Upper lobe of left lung (tissue), 6 donors: ENCODE data around the gene CD200R1L. TPM values are rescaled to one million over a fixed set of nuclear protein-coding genes. Genes with fewer than 3 reads are reported as not detected.

Experiments used
- ATAC-seq, 2 donors: fragments of 200-7000 bp; cut with Tn5 transposase; one replicate each; pipeline ENCODE4 v1.9.1; 2022; ENCODE audit warnings: mild to moderate bottlenecking in 2 of 2, moderate library complexity in 2 of 2; ENCODE audit not compliant: low FRiP score in 2 of 2
- DNase-seq, 2 donors: peaks; one replicate each; pipeline ENCODE4 v3.0.0-alpha.2; 2019 to 2020
- H3K27ac ChIP-seq, 4 donors: fragments of 200-600 bp; sonication (generic); one replicate each; pipeline ENCODE4 v1.5.1; 2016 to 2019
- H3K27me3 ChIP-seq, 4 donors: fragments of 200-600 bp; sonication (generic); one replicate each; pipeline ENCODE4 v1.5.1; 2017 to 2019
- H3K36me3 ChIP-seq, 4 donors: fragments of 200-600 bp; sonication (generic); one replicate each; pipeline ENCODE4 v1.5.1; 2016 to 2019
- H3K4me1 ChIP-seq, 4 donors: fragments of 200-600 bp; sonication (generic); one replicate each; pipeline ENCODE4 v1.5.1; 2018 to 2019
- H3K4me3 ChIP-seq, 4 donors: fragments of 200-600 bp; sonication (generic); one replicate each; pipeline ENCODE4 v1.5.1; 2017 to 2019; ENCODE audit warnings: mild to moderate bottlenecking in 2 of 4, moderate library complexity in 1 of 4
- H3K9me3 ChIP-seq, 4 donors: fragments of 200-600 bp; sonication (generic); one replicate each; pipeline ENCODE4 v1.5.1; 2018 to 2019
- EP300 ChIP-seq, 4 donors: sonication (generic); formaldehyde crosslinking; IDR thresholded peaks; one replicate each; pipeline ENCODE4 v1.5.1; 2017; ENCODE audit warnings: antibody characterized with exemption in 4 of 4, control low read depth in 2 of 4
- POLR2A ChIP-seq, 4 donors: fragments of 450-650 bp; IDR thresholded peaks; one replicate each; pipeline ENCODE4 v1.5.1; 2016 to 2017; ENCODE audit warnings: antibody characterized with exemption in 4 of 4, mild to moderate bottlenecking in 2 of 4
- POLR2AphosphoS5 ChIP-seq, 2 donors: sonication (generic); formaldehyde crosslinking; IDR thresholded peaks; one replicate each; pipeline ENCODE4 v1.5.1; 2017; ENCODE audit warnings: antibody characterized with exemption in 2 of 2
- WGBS, 2 donors: methylation state at CpG; one replicate each; pipeline ENCODE4 v1.1.5; 2017 to 2018; 5-methylcytosine and 5-hydroxymethylcytosine counted together
- total RNA-seq, 6 donors: library from RNA; depleted of rRNA in 4 of 6; stranded (reverse); fragments of >200 nt in 4 of 6; gene quantifications; one replicate each; pipeline versions ENCODE4 v1.1.0 to v1.2.1, GENCODE V29; 2016 to 2021
- TF ChIP-seq, protein P1 (sequence below), 6 experiments: fragments of 450-650 bp in 4 of 6; fragments of 200-600 bp in 2 of 6; sonication (generic) in 2 of 6; IDR thresholded peaks; one replicate each; pipeline ENCODE4 v1.5.1; 2016 to 2019; ENCODE audit warnings: antibody characterized with exemption in 6 of 6
- donor health status: DM: no; HTN: no; CAD: no; lungs with moderate emphysema.
- donor health status: DM: no; HTN: yes; CAD: no; lungs with severe emphysema.

CD200R1L gene
- total RNA-seq, 6 donors from 2014 or later, result not detected

DNA sequence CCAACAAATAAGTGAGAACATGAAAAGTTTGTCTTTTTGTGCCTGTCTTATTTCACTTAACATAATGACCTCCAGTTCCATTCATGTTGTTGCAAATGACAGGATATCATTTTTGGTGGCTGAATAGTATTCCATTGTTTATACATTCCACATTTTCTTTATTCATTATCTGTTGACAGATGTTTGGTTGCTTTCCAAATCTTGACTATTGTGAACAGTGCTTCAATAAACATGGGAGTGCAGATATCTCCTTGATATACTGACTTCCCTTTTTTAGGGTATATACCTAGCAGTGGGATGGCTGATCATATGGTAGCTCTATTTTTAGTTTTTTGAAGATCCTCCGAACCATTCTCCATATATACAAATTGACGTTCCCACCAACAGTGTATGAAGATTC lies 19.1 kb upstream of the CD200R1L start:
- ATAC-seq (no peak), DNase-seq (no peak)
- Histone ChIP-seq H3K36me3 (no peaks in the 10 kb centered on the region), H3K9me3 (peaks cover 0 to 7% (median 5%) of the 10 kb centered on the region in 4 donors), H3K27me3 (no peaks in the 10 kb centered on the region), H3K4me1 (no peaks in the 10 kb centered on the region), H3K4me3 (no peak overlapping the region), H3K27ac (no peak overlapping the region)
- WGBS, 2 donors, result 40 to 74% methylated on average over 2 of the region's 2 CpGs
- TF ChIP-seq EP300 (IDR thresholded peaks at IDR 0.05) (no peak), POLR2A (IDR thresholded peaks at IDR 0.05) (no peak), POLR2AphosphoS5 (IDR thresholded peaks at IDR 0.05) (no peak)
- TF ChIP-seq, protein P1, sequence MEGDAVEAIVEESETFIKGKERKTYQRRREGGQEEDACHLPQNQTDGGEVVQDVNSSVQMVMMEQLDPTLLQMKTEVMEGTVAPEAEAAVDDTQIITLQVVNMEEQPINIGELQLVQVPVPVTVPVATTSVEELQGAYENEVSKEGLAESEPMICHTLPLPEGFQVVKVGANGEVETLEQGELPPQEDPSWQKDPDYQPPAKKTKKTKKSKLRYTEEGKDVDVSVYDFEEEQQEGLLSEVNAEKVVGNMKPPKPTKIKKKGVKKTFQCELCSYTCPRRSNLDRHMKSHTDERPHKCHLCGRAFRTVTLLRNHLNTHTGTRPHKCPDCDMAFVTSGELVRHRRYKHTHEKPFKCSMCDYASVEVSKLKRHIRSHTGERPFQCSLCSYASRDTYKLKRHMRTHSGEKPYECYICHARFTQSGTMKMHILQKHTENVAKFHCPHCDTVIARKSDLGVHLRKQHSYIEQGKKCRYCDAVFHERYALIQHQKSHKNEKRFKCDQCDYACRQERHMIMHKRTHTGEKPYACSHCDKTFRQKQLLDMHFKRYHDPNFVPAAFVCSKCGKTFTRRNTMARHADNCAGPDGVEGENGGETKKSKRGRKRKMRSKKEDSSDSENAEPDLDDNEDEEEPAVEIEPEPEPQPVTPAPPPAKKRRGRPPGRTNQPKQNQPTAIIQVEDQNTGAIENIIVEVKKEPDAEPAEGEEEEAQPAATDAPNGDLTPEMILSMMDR (IDR thresholded peaks at IDR 0.05), result no peak

DNA sequence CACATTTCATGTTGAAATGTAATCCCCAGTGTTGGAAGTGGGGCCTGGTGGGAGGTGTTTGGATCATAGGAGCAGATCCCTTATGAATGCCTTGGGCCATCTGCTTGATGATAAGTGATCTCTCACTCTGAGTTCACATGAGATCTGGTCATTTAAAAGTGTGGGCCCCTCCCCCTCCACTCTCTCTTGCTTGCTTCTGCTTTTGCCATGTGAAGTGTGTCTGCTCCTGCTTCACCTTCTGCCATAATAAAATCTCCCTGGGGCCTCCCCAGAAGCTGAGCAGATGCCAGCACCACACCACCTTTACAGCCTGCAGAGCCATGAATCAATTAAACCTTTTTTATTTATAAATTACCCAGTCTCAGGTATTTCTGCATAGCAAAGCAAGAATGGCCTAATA lies 14.2 kb upstream of the CD200R1L start:
- Histone ChIP-seq H3K36me3 (no peaks in the 10 kb centered on the region), H3K4me3 (no peak overlapping the region), H3K27me3 (no peaks in the 10 kb centered on the region), H3K27ac (no peak overlapping the region), H3K9me3 (no peaks in the 10 kb centered on the region), H3K4me1 (no peaks in the 10 kb centered on the region)
- DNase-seq (no peak), ATAC-seq (no peak)
- TF ChIP-seq, protein P1 (IDR thresholded peaks at IDR 0.05), result no peak
- TF ChIP-seq EP300 (IDR thresholded peaks at IDR 0.05), result no peak
- TF ChIP-seq POLR2AphosphoS5 (IDR thresholded peaks at IDR 0.05), result no peak
- no peak for TF ChIP-seq POLR2A (IDR thresholded peaks at IDR 0.05)

GRCh38 chr3:112858410-112859069 lies 11.9 kb upstream of the CD200R1L start:
- Histone ChIP-seq H3K4me3 (no peak overlapping the region), H3K4me1 (no peaks in the 10 kb centered on the region), H3K9me3 (no peaks in the 10 kb centered on the region), H3K36me3 (no peaks in the 10 kb centered on the region), H3K27ac (peak overlapping the region in 1 of 4 donors; percentile 0), H3K27me3 (no peaks in the 10 kb centered on the region)
- ATAC-seq (peak in 1 of 2 donors; percentile 86), DNase-seq (peak in 1 of 2 donors; percentile 34)
- WGBS, 2 donors, result 38 to 50% methylated on average over 2 of the region's 2 CpGs
- TF ChIP-seq EP300 (IDR thresholded peaks at IDR 0.05) (no peak), POLR2A (IDR thresholded peaks at IDR 0.05) (no peak), POLR2AphosphoS5 (IDR thresholded peaks at IDR 0.05) (no peak)
- TF ChIP-seq, protein P1 (IDR thresholded peaks at IDR 0.05), result no peak

- no peak for ATAC-seq
- DNase-seq, result no peak
These were observed 10.9 kb upstream of the CD200R1L start for GRCh38 chr3:112857526-112857925.

More at GRCh38 chr3:112857526-112857925, 10.9 kb upstream of the CD200R1L start:
- no peak overlapping the region for H3K27ac ChIP-seq
- no peaks in the 10 kb centered on the region for H3K27me3 ChIP-seq
- TF ChIP-seq, protein P1 (IDR thresholded peaks at IDR 0.05), result no peak
- no peak for TF ChIP-seq POLR2A (IDR thresholded peaks at IDR 0.05)
- no peak for TF ChIP-seq POLR2AphosphoS5 (IDR thresholded peaks at IDR 0.05)
- TF ChIP-seq EP300 (IDR thresholded peaks at IDR 0.05), result no peak
- H3K9me3 ChIP-seq, result no peaks in the 10 kb centered on the region
- no peaks in the 10 kb centered on the region for H3K4me1 ChIP-seq
- H3K4me3 ChIP-seq, result no peak overlapping the region
- H3K36me3 ChIP-seq, result no peaks in the 10 kb centered on the region
